Activated naive CD8-positive, alpha-beta T cell treated with anti-CD3 and anti-CD28 coated beads, Interleukin-2, amount 10 ng/mL, durations not matched to agents 7 days and 5 days (primary cell): Measurements from ENCODE around the gene UBXN6. TPM values are rescaled to one million over a fixed set of nuclear protein-coding genes. Genes with fewer than 3 reads are reported as not detected.
A peak's percentile ranks its signal among the peaks of the same experiment; 100 is the strongest.

Source experiments
- ATAC-seq: fragments of 150-1000 bp; cut with Tn5 transposase; one replicate; pipeline ENCODE4 v1.10.0; 2021; ENCODE audit warnings: low read depth, moderate library complexity
- POLR2A ChIA-PET: fragments of 350-600 bp; sonication (Branson Sonifier 250); formaldehyde crosslinking; loops from one replicate; lab custom pipeline; 2021; ENCODE audit warnings: antibody characterized with exemption; lab: Charles Lee
- DNase-seq: peaks from one replicate; pipeline ENCODE4 v3.0.0; 2021
- H3K27ac Mint-ChIP-seq: one replicate; pipeline ENCODE4 v1.8.0; 2022; ENCODE audit warnings: mild to moderate bottlenecking, mixed read lengths
- H3K27me3 Mint-ChIP-seq: one replicate; pipeline ENCODE4 v1.8.0; 2022; ENCODE audit warnings: mild to moderate bottlenecking, moderate library complexity, mixed read lengths
- H3K36me3 Mint-ChIP-seq: one replicate; pipeline ENCODE4 v1.8.0; 2021; ENCODE audit warnings: mild to moderate bottlenecking, mixed read lengths
- H3K4me1 Mint-ChIP-seq: one replicate; pipeline ENCODE4 v1.8.0; 2021; ENCODE audit warnings: mixed read lengths
- H3K4me3 Mint-ChIP-seq: one replicate; pipeline ENCODE4 v1.8.0; 2022; ENCODE audit warnings: mild to moderate bottlenecking, moderate library complexity, mixed read lengths
- H3K9me3 Mint-ChIP-seq: one replicate; pipeline ENCODE4 v1.8.0; 2021; ENCODE audit warnings: mixed read lengths
- total RNA-seq, 2 experiments: library from RNA; stranded (reverse); gene quantifications; one replicate each; pipeline ENCODE4 v1.2.3, GENCODE V29; 2021

UBXN6 gene
- total RNA-seq, result 10 to 100 TPM; 50.0 to 56.7 TPM

- DNase-seq (peak; percentile 96), ATAC-seq (peak; percentile 91)
- Mint-ChIP-seq H3K36me3 (peaks cover 1% of the 10 kb centered on the region), H3K9me3 (no peaks in the 10 kb centered on the region), H3K27ac (peak within 1 kb of the TSS; percentile 93), H3K27me3 (no peaks in the 10 kb centered on the region), H3K4me3 (peak within 1 kb of the TSS; percentile 93), H3K4me1 (peaks cover 15% of the 10 kb centered on the region)
- POLR2A ChIA-PET, result interaction anchor here (0.6 to 3.4 kb wide), 4 partner anchors 13 to 211 kb away, joined by 3 to 33 read pairs (median 4); partner anchors contain the start of genes HDGFL2 and YJU2
Measured at GRCh38 chr19:4457654-4458395, at the start of gene UBXN6. UBXN6 (minus strand) TSS chr19:4457794; CDS start chr19:4457697, 97 bp downstream.

GRCh38 chr19:4507150-4507452 is 49.5 kb upstream of the UBXN6 start:
- ATAC-seq, result no peak
- H3K9me3 Mint-ChIP-seq, result no peaks in the 10 kb centered on the region
- H3K4me3 Mint-ChIP-seq, result no peak overlapping the region
- H3K27me3 Mint-ChIP-seq, result no peaks in the 10 kb centered on the region
- no peak for DNase-seq
- H3K4me1 Mint-ChIP-seq, result peaks cover 12% of the 10 kb centered on the region
- no peak overlapping the region for H3K27ac Mint-ChIP-seq
- H3K36me3 Mint-ChIP-seq, result peaks cover 4% of the 10 kb centered on the region
- POLR2A ChIA-PET, result interaction anchor here (0.5 kb wide), 1 partner anchor 12 kb away, joined by 5 read pairs; no protein-coding TSS in a partner anchor

GRCh38 chr19:4506449-4507149 is 49.0 kb upstream of the UBXN6 start:
- POLR2A ChIA-PET, result no interaction called here
- no peaks in the 10 kb centered on the region for H3K27me3 Mint-ChIP-seq
- no peaks in the 10 kb centered on the region for H3K9me3 Mint-ChIP-seq
- H3K27ac Mint-ChIP-seq, result peak overlapping the region; percentile 67
- peak; percentile 46 for ATAC-seq
- H3K4me1 Mint-ChIP-seq, result peaks cover 12% of the 10 kb centered on the region
- no peak overlapping the region for H3K4me3 Mint-ChIP-seq
- peaks cover 4% of the 10 kb centered on the region for H3K36me3 Mint-ChIP-seq
- DNase-seq, result no peak

GRCh38 chr19:4505570-4506448 is 48.2 kb upstream of the UBXN6 start:
- peak overlapping the region; percentile 67 for H3K27ac Mint-ChIP-seq
- no peak for ATAC-seq
- no peaks in the 10 kb centered on the region for H3K27me3 Mint-ChIP-seq

GRCh38 chr19:4504891-4505569 is 47.4 kb upstream of the UBXN6 start:
- Mint-ChIP-seq H3K36me3 (peaks cover 4% of the 10 kb centered on the region), H3K27ac (no peak overlapping the region), H3K4me1 (peaks cover 12% of the 10 kb centered on the region), H3K27me3 (no peaks in the 10 kb centered on the region), H3K9me3 (no peaks in the 10 kb centered on the region), H3K4me3 (no peak overlapping the region)
- POLR2A ChIA-PET, result no interaction called here
- DNase-seq (no peak), ATAC-seq (no peak)

More at GRCh38 chr19:4505570-4506448, 48.2 kb upstream of the UBXN6 start:
- POLR2A ChIA-PET, result no interaction called here
- Mint-ChIP-seq H3K36me3 (peaks cover 4% of the 10 kb centered on the region), H3K4me1 (peaks cover 12% of the 10 kb centered on the region), H3K9me3 (no peaks in the 10 kb centered on the region), H3K4me3 (no peak overlapping the region)
- no peak for DNase-seq

- Mint-ChIP-seq H3K4me3 (no peak overlapping the region), H3K27ac (no peak overlapping the region), H3K27me3 (no peaks in the 10 kb centered on the region), H3K4me1 (peaks cover 12% of the 10 kb centered on the region), H3K36me3 (peaks cover 5% of the 10 kb centered on the region), H3K9me3 (no peaks in the 10 kb centered on the region)
- DNase-seq (no peak), ATAC-seq (no peak)
- POLR2A ChIA-PET, result interaction anchor here (0.5 kb wide), 1 partner anchor 123 kb away, joined by 4 read pairs; no protein-coding TSS in a partner anchor
Measured at GRCh38 chr19:4504297-4504701, 46.7 kb upstream of the UBXN6 start.

GRCh38 chr19:4503825-4504170 is 46.2 kb upstream of the UBXN6 start:
- Mint-ChIP-seq H3K36me3 (peaks cover 5% of the 10 kb centered on the region), H3K27me3 (no peaks in the 10 kb centered on the region), H3K4me1 (peaks cover 12% of the 10 kb centered on the region), H3K9me3 (no peaks in the 10 kb centered on the region), H3K27ac (no peak overlapping the region), H3K4me3 (no peak overlapping the region)
- no peak for DNase-seq
- POLR2A ChIA-PET, result interaction anchor here (0.5 kb wide), 1 partner anchor 122 kb away, joined by 4 read pairs; no protein-coding TSS in a partner anchor
- no peak for ATAC-seq

GRCh38 chr19:4503132-4503824 is 45.7 kb upstream of the UBXN6 start:
- Mint-ChIP-seq H3K4me1 (peaks cover 12% of the 10 kb centered on the region), H3K4me3 (no peak overlapping the region), H3K27me3 (no peaks in the 10 kb centered on the region), H3K9me3 (no peaks in the 10 kb centered on the region), H3K36me3 (peaks cover 5% of the 10 kb centered on the region), H3K27ac (no peak overlapping the region)
- DNase-seq (no peak), ATAC-seq (no peak)
- POLR2A ChIA-PET, result no interaction called here

- peaks cover 12% of the 10 kb centered on the region for H3K4me1 Mint-ChIP-seq
- H3K36me3 Mint-ChIP-seq, result peaks cover 5% of the 10 kb centered on the region
- no peak overlapping the region for H3K4me3 Mint-ChIP-seq
- DNase-seq (no peak), ATAC-seq (no peak)
- no peak overlapping the region for H3K27ac Mint-ChIP-seq
- no peaks in the 10 kb centered on the region for H3K9me3 Mint-ChIP-seq
- POLR2A ChIA-PET, result interaction anchor here (0.6 kb wide), 1 partner anchor 121 kb away, joined by 3 read pairs; no protein-coding TSS in a partner anchor
- no peaks in the 10 kb centered on the region for H3K27me3 Mint-ChIP-seq
Measured at GRCh38 chr19:4502282-4503131, 44.9 kb upstream of the UBXN6 start.

- H3K4me1 Mint-ChIP-seq, result peaks cover 11% of the 10 kb centered on the region
- peaks cover 1% of the 10 kb centered on the region for H3K36me3 Mint-ChIP-seq
- H3K27ac Mint-ChIP-seq, result no peak overlapping the region
- no peaks in the 10 kb centered on the region for H3K9me3 Mint-ChIP-seq
- POLR2A ChIA-PET, result no interaction called here
- ATAC-seq (no peak), DNase-seq (no peak)
- H3K4me3 Mint-ChIP-seq, result no peak overlapping the region
- H3K27me3 Mint-ChIP-seq, result no peaks in the 10 kb centered on the region
Measured at GRCh38 chr19:4501691-4502090, 44.1 kb upstream of the UBXN6 start.

GRCh38 chr19:4500841-4501591 is 43.4 kb upstream of the UBXN6 start:
- Mint-ChIP-seq H3K36me3 (peaks cover 1% of the 10 kb centered on the region), H3K9me3 (no peaks in the 10 kb centered on the region), H3K27ac (no peak overlapping the region), H3K4me3 (no peak overlapping the region), H3K27me3 (no peaks in the 10 kb centered on the region), H3K4me1 (peaks cover 5% of the 10 kb centered on the region)
- ATAC-seq, result no peak
- no peak for DNase-seq
- POLR2A ChIA-PET, result no interaction called here
